AG09309 (cell line): ENCODE measurements around the gene TGFA.

Source experiments
- DNase-seq: peaks from one replicate; pipeline ENCODE4 v3.0.0-alpha.2; 2010; ENCODE audit warnings: low read depth
- H3K4me3 ChIP-seq: 2 replicates; pipeline ENCODE4 v1.5.1; 2011; ENCODE audit warnings: mild to moderate bottlenecking, low read depth, low read length, moderate library complexity; ENCODE audit not compliant: control insufficient read depth
- CTCF ChIP-seq: IDR thresholded peaks from 2 replicates; pipeline ENCODE4 v1.5.1; 2011; ENCODE audit warnings: mild to moderate bottlenecking, low read depth, low read length, inconsistent platforms; ENCODE audit not compliant: insufficient read depth, control insufficient read depth; ENCODE audit errors: missing control alignments

Gene TGFA

GRCh38 chr2:70565039-70565731 lies 11.6 kb upstream of the TGFA start:
- no peak for TF ChIP-seq CTCF
- no peak overlapping the region for H3K4me3 ChIP-seq
- no peak for DNase-seq

- no peak for TF ChIP-seq CTCF
- H3K4me3 ChIP-seq = no peak overlapping the region
- DNase-seq = no peak
Observed at GRCh38 chr2:70561893-70562292, 8.3 kb upstream of the TGFA start.

GRCh38 chr2:70560442-70560841 lies 6.8 kb upstream of the TGFA start:
- no peak for TF ChIP-seq CTCF

GRCh38 chr2:70560040-70560439 lies 6.4 kb upstream of the TGFA start:
- no peak for DNase-seq
- TF ChIP-seq CTCF = no peak
- H3K4me3 ChIP-seq = no peak overlapping the region

More at GRCh38 chr2:70560442-70560841, 6.8 kb upstream of the TGFA start:
- no peak overlapping the region for H3K4me3 ChIP-seq
- no peak for DNase-seq

GRCh38 chr2:70558195-70558808 lies 4.7 kb upstream of the TGFA start:
- H3K4me3 ChIP-seq = no peak overlapping the region
- DNase-seq = no peak
- no peak for TF ChIP-seq CTCF

GRCh38 chr2:70557171-70557838 lies 3.7 kb upstream of the TGFA start:
- no peak overlapping the region for H3K4me3 ChIP-seq
- no peak for TF ChIP-seq CTCF
- no peak for DNase-seq
